HG02938 (cell line): Measurements from ENCODE around the gene RAP1GDS1.
"Not testable (repeated sequence)": the region's sequence is repeated elsewhere in the genome, so short reads cannot be mapped to it uniquely, and the experiment has no call there.

Experiments
- ATAC-seq: cut with Tn5 transposase; IDR thresholded peaks from one replicate; pipeline ENCODE4 v1.9.1; 2021; ENCODE audit warnings: mild to moderate bottlenecking, moderate library complexity; ENCODE audit not compliant: unreplicated experiment

Gene RAP1GDS1

DNA sequence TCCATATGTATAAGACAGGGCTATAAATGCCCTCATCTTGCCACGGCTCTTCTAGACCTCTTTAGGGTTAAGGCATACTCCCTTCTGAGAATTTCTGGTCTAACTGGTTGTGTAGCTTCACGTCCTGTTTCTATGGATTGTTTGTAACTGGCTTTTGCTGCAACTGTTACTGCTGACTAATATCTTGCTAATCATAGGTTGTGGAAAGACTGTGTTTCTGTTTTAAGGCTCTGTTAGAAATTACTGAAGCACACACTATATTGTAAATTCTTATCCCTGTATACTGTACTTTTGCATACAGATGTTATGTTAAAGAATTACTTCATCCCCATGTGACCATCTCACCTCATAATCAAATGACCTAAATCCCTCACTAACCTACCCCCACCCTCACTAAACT, 218.4 kb downstream of the RAP1GDS1 start:
- not testable (repeated sequence) for ATAC-seq

GRCh38 chr4:98480535-98480934, 219.4 kb downstream of the RAP1GDS1 start:
- ATAC-seq: no peak

- no peak for ATAC-seq
Observed at GRCh38 chr4:98481167-98481566, 220.0 kb downstream of the RAP1GDS1 start.

DNA sequence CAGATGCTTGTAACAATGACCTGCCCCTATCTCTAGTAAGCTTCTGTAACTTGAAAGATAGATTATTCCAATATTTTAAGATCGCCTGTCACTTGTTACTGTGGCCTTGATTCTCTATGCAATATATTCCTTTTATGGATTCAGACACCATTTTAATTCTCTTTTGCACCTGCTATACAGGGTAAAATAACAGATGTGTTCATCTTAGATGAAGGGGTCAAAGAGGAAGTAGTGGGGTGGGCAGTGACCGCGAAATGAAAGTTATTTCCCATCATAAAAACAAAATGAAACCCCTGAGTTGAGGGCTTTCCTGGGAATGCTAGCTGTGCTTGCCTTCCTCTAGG, 221.3 kb downstream of the RAP1GDS1 start:
- peak; percentile 6 for ATAC-seq

DNA sequence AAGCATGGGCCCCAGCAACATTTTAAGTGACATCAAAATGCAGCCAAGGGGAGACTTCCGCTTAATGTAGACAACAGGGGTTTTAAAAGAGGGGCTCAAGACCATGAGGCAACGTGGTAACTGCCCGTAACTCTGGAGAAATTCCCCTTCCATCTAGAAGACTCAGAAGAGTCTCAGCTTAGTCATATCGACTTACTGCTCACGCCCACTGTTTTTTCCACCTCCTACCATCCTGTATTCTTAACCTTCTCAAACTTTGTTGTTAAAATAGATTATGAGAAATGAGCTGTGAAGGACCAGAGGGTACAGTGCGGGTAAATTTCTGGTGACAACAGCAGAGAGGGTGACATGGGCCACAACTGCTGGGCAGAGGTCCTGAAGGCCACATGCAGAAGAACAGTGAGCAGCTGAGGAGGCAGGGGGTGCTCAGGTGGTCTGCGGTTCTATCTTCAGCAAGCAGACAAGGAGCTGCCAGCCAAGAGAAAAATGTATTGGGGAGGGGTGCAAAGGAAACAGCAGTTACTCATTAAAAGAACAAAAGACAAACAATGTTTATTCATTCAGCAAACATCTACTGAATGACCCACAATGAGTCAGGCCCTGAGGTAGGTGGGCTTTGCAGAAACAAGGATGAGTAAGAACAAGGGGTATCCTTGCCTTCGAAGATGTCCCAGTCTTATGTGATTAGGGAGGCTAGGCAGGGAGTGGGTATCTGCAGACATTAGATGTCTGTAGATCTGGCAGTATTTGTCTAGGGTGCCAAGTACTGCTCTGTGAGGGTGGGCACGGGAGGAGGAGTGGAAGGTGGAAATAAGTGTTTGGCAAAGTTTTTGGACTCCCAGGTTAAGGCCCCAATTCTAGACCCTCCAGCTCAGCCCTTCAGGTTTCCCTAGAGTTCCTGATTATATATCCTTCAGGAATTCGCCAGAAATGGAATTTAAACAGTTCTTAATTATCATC, 221.9 kb downstream of the RAP1GDS1 start:
- ATAC-seq: peak; percentile 97

DNA sequence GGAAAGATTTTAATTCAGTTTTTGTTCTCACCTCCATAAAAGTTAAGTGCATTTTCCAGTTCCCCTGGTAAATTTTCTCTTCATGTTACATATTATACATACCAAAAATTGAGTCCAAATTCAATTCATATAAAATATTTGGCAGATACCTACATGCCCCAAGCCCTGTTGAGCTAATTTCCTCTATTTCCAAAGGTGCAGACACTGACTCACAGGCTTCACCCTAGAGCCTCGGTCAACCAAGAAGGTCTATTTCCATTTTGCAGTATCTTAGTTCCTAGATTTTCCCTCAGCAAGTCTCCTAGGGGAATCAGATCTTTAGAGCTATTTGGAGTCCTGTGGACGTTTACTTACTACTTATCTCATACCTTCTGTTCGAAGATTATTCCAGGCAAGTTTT, 222.8 kb downstream of the RAP1GDS1 start:
- ATAC-seq: no peak

GRCh38 chr4:98485816-98486345, 224.7 kb downstream of the RAP1GDS1 start:
- ATAC-seq: no peak

- no peak for ATAC-seq
Observed at GRCh38 chr4:98490251-98490650, 229.1 kb downstream of the RAP1GDS1 start.

GRCh38 chr4:98491899-98492559, 230.8 kb downstream of the RAP1GDS1 start:
- no peak for ATAC-seq

DNA sequence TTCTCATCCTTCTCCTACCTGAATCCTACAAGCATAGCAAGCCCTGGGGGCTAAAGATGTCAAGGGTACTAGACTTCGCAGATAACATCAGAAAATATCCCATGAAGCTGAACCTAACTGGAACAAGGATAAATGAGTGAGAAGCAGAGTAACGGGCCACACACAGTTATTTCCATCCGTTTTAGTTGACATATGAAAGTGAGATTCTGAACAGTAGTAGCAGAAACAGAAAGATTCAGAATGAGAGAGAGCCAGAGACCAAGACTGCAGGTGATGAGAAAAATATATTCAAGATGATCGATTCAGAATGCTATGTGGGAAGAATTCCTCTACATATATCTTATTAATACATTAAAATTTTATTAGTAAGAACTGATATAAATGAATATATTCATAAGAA, 232.1 kb downstream of the RAP1GDS1 start:
- peak; percentile 93 for ATAC-seq
